Measurements from ENCODE around the gene NUPR1.
"Not testable (repeated sequence)": the region's sequence is repeated elsewhere in the genome, so short reads cannot be mapped to it uniquely, and the experiment has no call there.

The NUPR1 gene

DNA sequence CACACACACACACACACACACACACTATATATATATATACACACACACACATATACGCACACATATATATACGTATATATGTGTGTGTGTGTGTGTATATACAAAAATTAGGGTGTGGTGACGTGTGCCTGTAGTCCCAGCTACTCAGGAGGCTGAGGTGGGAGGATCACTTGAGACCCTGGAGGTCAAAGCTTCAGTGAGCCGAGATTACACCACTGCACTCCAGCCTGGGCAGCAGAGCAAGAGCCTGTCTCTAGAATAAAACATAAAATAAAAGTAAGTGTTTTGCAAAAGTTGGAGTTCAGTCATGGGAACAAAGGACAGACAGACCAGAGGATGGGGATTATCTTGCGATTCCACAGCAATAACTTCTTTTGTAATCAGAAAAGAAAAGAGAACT lies 10.8 kb downstream of the NUPR1 start:
- Histone ChIP-seq H3K18ac (ENCODE audit: low read length) (no peak overlapping the region), H3K27me3 (ENCODE audit: insufficient read depth, low read length) (no peaks in the 10 kb centered on the region), H3K4me1 (ENCODE audit: control insufficient read depth in 1 of 2, insufficient read depth in 2 of 2, low read length in 2 of 2) (peaks cover 16 to 27% of the 10 kb centered on the region in 2 experiments), H2BK5ac (ENCODE audit: low read depth, low read length, poor library complexity) (peak overlapping the region; percentile 76), H3K79me2 (ENCODE audit: control insufficient read depth, insufficient read depth, low read length, poor library complexity) (peaks cover 2% of the 10 kb centered on the region), H2BK120ac (ENCODE audit: insufficient read depth, low read length, poor library complexity) (peak overlapping the region; percentile 98), H3K9me3 (ENCODE audit: insufficient read depth, low read depth, low read length) (no peaks in the 10 kb centered on the region), H2AK5ac (ENCODE audit: low read length) (peak overlapping the region; percentile 94), H2AFZ (ENCODE audit: insufficient read depth, low read length, poor library complexity) (no peak overlapping the region), H4K91ac (ENCODE audit: low read depth, low read length) (peak overlapping the region; percentile 97), H3K23ac (ENCODE audit: low read length) (no peak overlapping the region), H3K4ac (ENCODE audit: low read depth, low read length) (peak overlapping the region; percentile 71), H4K8ac (ENCODE audit: low read depth, low read length) (peak overlapping the region; percentile 73), H3K4me2 (ENCODE audit: low read length) (no peak overlapping the region), H3K79me1 (ENCODE audit: low read length) (peaks cover 27% of the 10 kb centered on the region), H4K12ac (ENCODE audit: low read depth, low read length) (peak overlapping the region; percentile 44), H3K4me3 (ENCODE audit: low read depth, low read length) (no peak overlapping the region), H3K36me3 (ENCODE audit: control insufficient read depth in 1 of 2, insufficient read depth in 2 of 2, low read length in 2 of 2) (no peaks in the 10 kb centered on the region), H2BK12ac (ENCODE audit: low read length) (peak overlapping the region; percentile 79), H3K9ac (ENCODE audit: low read length) (no peak overlapping the region), H3K27ac (ENCODE audit: low read depth, low read length) (peak overlapping the region; percentile 84), H3K14ac (ENCODE audit: low read length) (peak overlapping the region; percentile 68)
- WGBS (ENCODE audit: extremely low coverage, insufficient coverage, insufficient read length) = no CpG with 5 or more reads among the region's 5 CpGs
- DNase-seq = no peak

DNA sequence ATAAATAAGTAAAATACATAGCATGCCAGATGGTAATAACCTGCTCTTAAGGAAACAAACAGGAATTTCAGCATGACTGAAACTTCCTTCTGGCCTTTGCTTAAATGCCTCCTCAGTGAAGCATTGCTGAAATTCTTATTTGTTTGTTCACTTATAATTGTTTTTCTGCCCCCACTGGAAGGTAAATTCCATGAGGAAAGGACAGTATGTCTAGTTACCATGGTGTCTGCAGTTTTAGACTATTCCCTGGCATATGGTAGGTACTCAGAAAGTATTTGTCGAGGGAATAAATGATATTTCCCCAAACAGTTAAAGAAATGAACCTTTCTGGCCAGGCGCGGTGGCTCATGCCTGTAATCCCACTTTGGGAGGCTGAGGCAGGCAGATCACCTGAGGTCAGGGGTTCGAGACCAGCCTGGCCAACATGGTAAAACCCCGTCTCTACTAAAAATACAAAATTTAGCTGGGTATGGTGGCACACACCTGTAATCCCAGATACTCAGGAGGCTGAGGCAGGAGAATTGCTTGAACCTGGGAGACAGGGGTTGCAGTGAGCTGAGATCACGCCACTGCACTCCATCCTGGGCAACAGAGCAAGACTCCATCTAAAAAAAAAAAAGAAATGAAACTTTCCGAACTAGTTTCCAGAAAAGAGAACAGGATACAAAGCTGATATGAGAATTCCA lies 11.5 kb downstream of the NUPR1 start:
- H3K27ac ChIP-seq (ENCODE audit: low read depth, low read length) = peak overlapping the region; percentile 95
- not testable (repeated sequence) for H3K36me3 ChIP-seq (ENCODE audit: control insufficient read depth in 1 of 2, insufficient read depth in 2 of 2, low read length in 2 of 2); H3K9me3 ChIP-seq (ENCODE audit: insufficient read depth, low read depth, low read length); H3K18ac ChIP-seq (ENCODE audit: low read length); H3K23ac ChIP-seq (ENCODE audit: low read length); H3K4ac ChIP-seq (ENCODE audit: low read depth, low read length); H3K4me2 ChIP-seq (ENCODE audit: low read length); H3K9ac ChIP-seq (ENCODE audit: low read length); H3K4me3 ChIP-seq (ENCODE audit: low read depth, low read length); H2AK5ac ChIP-seq (ENCODE audit: low read length); H3K27me3 ChIP-seq (ENCODE audit: insufficient read depth, low read length); H2AFZ ChIP-seq (ENCODE audit: insufficient read depth, low read length, poor library complexity); H4K12ac ChIP-seq (ENCODE audit: low read depth, low read length); H3K79me2 ChIP-seq (ENCODE audit: control insufficient read depth, insufficient read depth, low read length, poor library complexity)
- peak overlapping the region; percentile 84 for H4K91ac ChIP-seq (ENCODE audit: low read depth, low read length)
- WGBS (ENCODE audit: extremely low coverage, insufficient coverage, insufficient read length) = no CpG with 5 or more reads among the region's 7 CpGs
- peak overlapping the region; percentile 94 for H2BK12ac ChIP-seq (ENCODE audit: low read length)
- peak overlapping the region; percentile 93 for H2BK5ac ChIP-seq (ENCODE audit: low read depth, low read length, poor library complexity)
- H3K14ac ChIP-seq (ENCODE audit: low read length) = peak overlapping the region; percentile 91
- DNase-seq = peak; percentile 62 to 97
- H3K4me1 ChIP-seq (ENCODE audit: control insufficient read depth in 1 of 2, insufficient read depth in 2 of 2, low read length in 2 of 2) = peaks cover 14 to 25% of the 10 kb centered on the region in 2 experiments
- H3K79me1 ChIP-seq (ENCODE audit: low read length) = peaks cover 27% of the 10 kb centered on the region
- peak overlapping the region; percentile 91 for H2BK120ac ChIP-seq (ENCODE audit: insufficient read depth, low read length, poor library complexity)
- H4K8ac ChIP-seq (ENCODE audit: low read depth, low read length) = peak overlapping the region; percentile 70

DNA sequence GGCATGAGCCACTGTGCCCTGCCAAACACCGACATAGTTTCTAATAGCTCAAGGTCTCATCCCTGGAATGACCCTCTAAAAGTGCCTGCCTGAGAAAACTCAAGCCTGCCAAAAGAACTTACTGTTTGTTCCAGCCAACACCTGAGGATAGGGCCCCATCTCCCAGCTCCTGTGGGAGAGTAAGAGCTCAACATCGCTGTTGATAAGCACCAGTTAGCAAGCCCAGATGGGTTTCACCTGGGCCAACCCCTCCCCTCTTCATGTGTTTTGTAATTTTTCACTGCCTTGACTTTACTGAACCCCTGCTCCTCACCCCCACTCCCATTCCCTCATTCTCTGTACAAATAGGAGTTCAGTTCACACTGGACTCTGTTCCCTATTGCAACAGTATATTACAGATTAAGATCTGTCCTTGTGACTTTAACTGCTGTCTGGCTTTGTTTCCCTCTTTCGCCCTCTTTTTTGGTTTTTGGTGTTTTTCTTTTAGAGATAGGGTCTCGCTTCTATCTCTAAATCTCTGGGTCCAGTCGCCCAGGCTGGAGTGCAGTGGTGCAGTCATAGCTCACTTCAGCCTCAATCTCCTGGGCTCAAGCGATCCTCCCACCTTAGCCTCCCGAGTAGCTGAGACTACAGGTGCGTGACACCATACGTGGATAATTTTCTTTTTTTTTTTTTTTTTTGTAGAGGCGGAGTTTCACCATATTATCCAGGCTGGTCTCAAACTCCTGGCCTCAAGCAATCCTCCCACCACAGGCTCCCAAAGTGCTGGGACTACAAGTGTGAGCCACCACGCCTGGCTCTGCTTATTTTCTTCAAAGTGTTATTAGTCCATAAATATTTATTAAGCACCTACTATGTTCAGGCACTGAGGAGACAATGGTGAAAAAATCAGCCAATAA lies 12.3 kb downstream of the NUPR1 start:
- Histone ChIP-seq H3K9me3 (ENCODE audit: insufficient read depth, low read depth, low read length) (no peaks in the 10 kb centered on the region), H3K4me1 (ENCODE audit: control insufficient read depth in 1 of 2, insufficient read depth in 2 of 2, low read length in 2 of 2) (peaks cover 10 to 20% of the 10 kb centered on the region in 2 experiments), H3K79me1 (ENCODE audit: low read length) (peaks cover 28% of the 10 kb centered on the region), H4K12ac (ENCODE audit: low read depth, low read length) (no peak overlapping the region), H2BK120ac (ENCODE audit: insufficient read depth, low read length, poor library complexity) (peak overlapping the region; percentile 78), H3K4ac (ENCODE audit: low read depth, low read length) (no peak overlapping the region), H3K4me3 (ENCODE audit: low read depth, low read length) (no peak overlapping the region), H2BK12ac (ENCODE audit: low read length) (peak overlapping the region; percentile 94), H3K4me2 (ENCODE audit: low read length) (no peak overlapping the region), H4K8ac (ENCODE audit: low read depth, low read length) (peak overlapping the region; percentile 55), H3K23ac (ENCODE audit: low read length) (no peak overlapping the region), H3K14ac (ENCODE audit: low read length) (peak overlapping the region; percentile 65), H3K27ac (ENCODE audit: low read depth, low read length) (peak overlapping the region; percentile 95), H2BK5ac (ENCODE audit: low read depth, low read length, poor library complexity) (peak overlapping the region; percentile 87), H3K79me2 (ENCODE audit: control insufficient read depth, insufficient read depth, low read length, poor library complexity) (peaks cover 2% of the 10 kb centered on the region), H2AFZ (ENCODE audit: insufficient read depth, low read length, poor library complexity) (no peak overlapping the region), H3K27me3 (ENCODE audit: insufficient read depth, low read length) (no peaks in the 10 kb centered on the region), H3K18ac (ENCODE audit: low read length) (peak overlapping the region; percentile 32), H2AK5ac (ENCODE audit: low read length) (peak overlapping the region; percentile 5), H4K91ac (ENCODE audit: low read depth, low read length) (peak overlapping the region; percentile 86), H3K36me3 (ENCODE audit: control insufficient read depth in 1 of 2, insufficient read depth in 2 of 2, low read length in 2 of 2) (no peaks in the 10 kb centered on the region), H3K9ac (ENCODE audit: low read length) (no peak overlapping the region)
- no CpG with 5 or more reads among the region's 11 CpGs for WGBS (ENCODE audit: extremely low coverage, insufficient coverage, insufficient read length)
- peak in 1 of 2 donors; percentile 38 for DNase-seq

DNA sequence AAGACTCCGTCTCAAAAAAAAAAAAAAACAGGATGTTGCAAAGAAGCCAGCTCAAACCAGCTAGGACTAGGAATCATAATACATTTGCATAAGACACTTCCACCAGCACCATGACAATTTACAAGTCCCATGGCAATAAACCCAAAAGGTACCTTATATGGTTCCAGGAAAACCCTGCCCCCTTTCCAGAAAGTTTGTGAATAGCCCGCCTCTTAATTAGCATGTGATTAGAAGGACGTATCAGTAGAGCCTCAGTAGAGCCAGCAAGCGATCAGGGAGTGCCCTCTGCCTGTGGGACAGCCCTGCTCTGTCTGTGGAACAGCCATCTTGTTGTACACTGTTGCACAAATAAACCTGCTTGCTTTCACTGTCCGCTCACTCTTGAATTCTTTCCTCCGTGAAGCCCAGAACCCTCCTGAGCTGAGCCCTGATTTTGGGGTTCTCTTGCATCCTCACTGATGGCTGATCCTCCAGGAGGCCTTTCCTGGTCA lies 14.0 kb downstream of the NUPR1 start:
- Histone ChIP-seq H2BK5ac (ENCODE audit: low read depth, low read length, poor library complexity) (peak overlapping the region; percentile 66), H3K79me1 (ENCODE audit: low read length) (peaks cover 29% of the 10 kb centered on the region), H2AK5ac (ENCODE audit: low read length) (peak overlapping the region; percentile 15), H4K12ac (ENCODE audit: low read depth, low read length) (no peak overlapping the region), H3K36me3 (ENCODE audit: control insufficient read depth in 1 of 2, insufficient read depth in 2 of 2, low read length in 2 of 2) (no peaks in the 10 kb centered on the region), H2BK12ac (ENCODE audit: low read length) (no peak overlapping the region), H3K23ac (ENCODE audit: low read length) (no peak overlapping the region), H3K27me3 (ENCODE audit: insufficient read depth, low read length) (no peaks in the 10 kb centered on the region), H2BK120ac (ENCODE audit: insufficient read depth, low read length, poor library complexity) (peak overlapping the region; percentile 63), H3K27ac (ENCODE audit: low read depth, low read length) (no peak overlapping the region), H3K4me2 (ENCODE audit: low read length) (no peak overlapping the region), H3K14ac (ENCODE audit: low read length) (peak overlapping the region; percentile 82), H3K4me3 (ENCODE audit: low read depth, low read length) (no peak overlapping the region), H3K4ac (ENCODE audit: low read depth, low read length) (no peak overlapping the region), H3K9ac (ENCODE audit: low read length) (no peak overlapping the region), H3K18ac (ENCODE audit: low read length) (no peak overlapping the region), H4K91ac (ENCODE audit: low read depth, low read length) (peak overlapping the region; percentile 57), H4K8ac (ENCODE audit: low read depth, low read length) (peak overlapping the region; percentile 63), H3K9me3 (ENCODE audit: insufficient read depth, low read depth, low read length) (no peaks in the 10 kb centered on the region), H3K4me1 (ENCODE audit: control insufficient read depth in 1 of 2, insufficient read depth in 2 of 2, low read length in 2 of 2) (peaks cover 10 to 23% of the 10 kb centered on the region in 2 experiments), H3K79me2 (ENCODE audit: control insufficient read depth, insufficient read depth, low read length, poor library complexity) (peaks cover 2% of the 10 kb centered on the region), H2AFZ (ENCODE audit: insufficient read depth, low read length, poor library complexity) (no peak overlapping the region)
- no CpG with 5 or more reads among the region's 6 CpGs for WGBS (ENCODE audit: extremely low coverage, insufficient coverage, insufficient read length)
- peak in 1 of 2 donors; percentile 49 for DNase-seq

Measured in trophoblast cell (in vitro differentiated cells and primary cell).